T-helper 1 cell treated with Interleukin-12 subunit alpha and Interleukin-12 subunit beta and Interleukin-4 antibody, amounts not matched to agents 30 ng/mL and 1 ng/mL, for 36 hours (primary cell): ENCODE data around the gene MEGF6. TPM values are rescaled to one million over a fixed set of nuclear protein-coding genes. Genes with fewer than 3 reads are reported as not detected.

Experiments
- intact Hi-C: fragments of 100-400 bp; cut with micrococcal nuclease; formaldehyde crosslinking; loops from one replicate; pipeline ENCODE4 v1.15.1; 2024
- total RNA-seq: library from RNA; stranded (reverse); gene quantifications from 2 replicates; pipeline ENCODE4 v1.2.3, GENCODE V29; 2022

MEGF6 gene
- total RNA-seq, 1 donor from 2014 or later = 9.6 TPM

DNA sequence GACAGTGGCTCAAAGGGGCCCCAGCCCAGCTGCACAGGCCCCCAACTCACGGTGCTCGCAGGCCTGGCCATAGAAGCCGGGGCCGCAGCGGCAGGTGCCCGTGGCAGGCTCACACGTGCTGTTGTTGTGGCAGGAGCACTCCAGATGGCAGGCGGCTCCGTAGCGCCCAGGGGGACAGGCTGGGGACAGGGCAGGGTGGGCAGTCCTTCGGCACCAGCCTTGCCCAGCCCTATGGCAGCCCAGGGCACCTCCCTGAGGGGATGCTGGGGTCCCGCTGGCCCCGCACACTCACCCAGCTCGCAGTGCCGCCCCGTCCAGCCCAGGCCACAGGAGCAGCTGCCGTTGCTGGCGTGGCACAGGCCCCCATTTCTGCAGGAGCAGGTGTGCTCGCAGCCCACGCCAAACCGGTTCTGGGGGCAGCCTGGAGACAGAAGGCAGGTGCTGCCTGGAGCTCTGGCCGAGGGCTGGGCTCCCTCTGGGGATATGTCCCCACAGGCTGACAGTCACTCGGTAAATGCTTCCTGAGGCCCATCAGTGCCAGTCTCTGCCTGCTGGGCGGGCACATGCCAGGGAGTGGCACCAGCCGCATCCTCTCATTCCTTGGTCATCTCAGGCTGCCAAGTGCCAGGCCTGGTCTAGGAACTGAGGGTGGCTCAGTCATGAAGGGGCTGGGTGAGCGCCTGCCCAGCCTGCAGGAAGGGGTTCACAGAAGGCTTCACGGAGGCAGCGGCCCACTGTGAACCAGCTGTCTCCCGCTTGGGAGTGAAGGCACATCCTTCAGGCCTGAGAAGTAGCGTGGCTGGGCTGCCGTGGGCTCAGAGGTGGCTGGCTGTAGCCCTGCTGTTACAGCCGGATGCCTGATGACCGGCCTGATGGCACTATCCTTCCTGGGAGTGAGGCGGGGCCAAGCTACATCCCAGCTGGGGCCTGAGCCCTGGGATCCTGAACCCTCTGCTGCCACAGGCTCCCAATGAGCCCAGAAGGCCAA is 116.7 kb downstream of the MEGF6 start:
- intact Hi-C loops = no loop called here

DNA sequence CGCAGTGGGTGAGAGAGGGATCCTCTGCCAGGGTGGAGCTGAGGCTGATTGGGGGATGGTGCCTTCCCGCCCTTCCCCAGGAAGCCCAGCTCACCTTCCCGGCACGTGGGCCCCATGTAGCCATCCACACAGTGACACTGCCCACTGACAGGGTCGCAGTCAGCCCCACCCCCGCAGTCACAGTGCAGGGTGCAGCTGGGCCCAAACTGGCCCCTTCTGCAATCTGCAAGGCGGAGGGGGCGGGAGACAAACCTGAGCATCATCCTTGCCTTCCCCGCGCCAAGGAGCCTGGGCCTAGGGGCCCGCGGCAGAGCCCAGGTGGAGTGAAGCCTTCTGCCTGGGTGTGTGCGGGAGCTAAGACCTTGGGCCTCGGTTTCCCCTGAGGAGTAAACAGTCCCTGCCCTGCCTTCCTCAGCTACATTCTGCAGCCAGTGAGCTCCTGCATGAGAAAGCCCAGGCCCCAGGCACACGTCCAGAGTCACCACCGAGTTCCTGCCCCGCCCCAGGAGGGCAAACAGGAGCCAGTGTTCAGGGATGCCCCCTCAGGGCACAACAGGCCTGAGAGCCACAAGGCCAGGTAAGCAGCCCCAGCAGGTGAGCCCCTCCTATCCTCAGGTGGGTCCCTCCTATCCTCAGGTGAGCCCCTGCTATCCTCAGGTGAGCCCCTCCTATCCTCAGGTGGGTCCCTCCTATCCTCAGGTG is 118.6 kb downstream of the MEGF6 start:
- intact Hi-C loops = no loop called here

DNA sequence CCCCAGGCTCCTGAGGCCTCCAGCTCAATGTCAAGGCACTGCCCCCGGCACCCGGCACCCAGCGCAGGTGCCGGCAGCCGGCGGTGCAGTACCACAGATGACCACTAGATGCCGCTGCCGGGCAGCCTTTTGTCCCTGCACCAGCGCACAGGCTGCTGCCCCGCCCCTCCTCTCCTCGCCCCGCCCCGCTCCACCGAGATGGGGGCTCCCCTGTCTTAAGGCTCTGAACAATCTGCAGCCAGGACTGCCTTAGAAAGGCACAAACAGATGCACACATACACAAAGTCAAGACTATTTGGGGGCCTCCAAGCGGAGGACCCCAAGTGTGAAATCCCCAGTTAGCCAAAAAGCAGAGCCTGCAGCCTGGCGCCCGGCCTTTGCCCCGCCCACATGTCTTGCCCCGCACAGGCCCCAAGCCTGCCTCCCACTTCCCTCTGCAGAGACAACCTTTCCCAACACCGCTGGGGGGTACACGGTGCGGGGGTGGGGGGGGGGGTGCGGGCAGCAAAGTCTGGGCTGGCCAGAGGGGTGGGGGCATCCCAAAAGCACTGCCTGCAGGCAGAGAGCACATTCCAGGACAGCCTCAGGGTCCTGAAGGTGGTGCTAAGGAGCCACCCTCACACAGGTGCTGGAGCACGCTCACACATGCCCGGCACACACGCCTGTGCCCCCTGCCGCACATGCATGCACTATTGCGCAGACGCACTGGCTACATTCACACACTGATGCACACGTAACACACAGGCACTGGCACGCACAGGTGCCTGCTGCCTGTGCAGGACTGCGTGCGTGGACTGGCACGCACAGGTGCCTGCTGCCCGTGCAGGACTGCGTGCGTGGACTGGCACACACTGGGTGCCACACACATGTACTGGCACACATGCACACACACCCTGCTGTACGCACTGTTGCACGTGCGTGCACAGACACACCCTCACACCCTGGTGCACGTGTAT is 119.7 kb downstream of the MEGF6 start:
- intact Hi-C loops = loop anchor here (1.0 to 2.0 kb wide), 3 partner anchors 39 to 233 kb away; no protein-coding TSS in a partner anchor

DNA sequence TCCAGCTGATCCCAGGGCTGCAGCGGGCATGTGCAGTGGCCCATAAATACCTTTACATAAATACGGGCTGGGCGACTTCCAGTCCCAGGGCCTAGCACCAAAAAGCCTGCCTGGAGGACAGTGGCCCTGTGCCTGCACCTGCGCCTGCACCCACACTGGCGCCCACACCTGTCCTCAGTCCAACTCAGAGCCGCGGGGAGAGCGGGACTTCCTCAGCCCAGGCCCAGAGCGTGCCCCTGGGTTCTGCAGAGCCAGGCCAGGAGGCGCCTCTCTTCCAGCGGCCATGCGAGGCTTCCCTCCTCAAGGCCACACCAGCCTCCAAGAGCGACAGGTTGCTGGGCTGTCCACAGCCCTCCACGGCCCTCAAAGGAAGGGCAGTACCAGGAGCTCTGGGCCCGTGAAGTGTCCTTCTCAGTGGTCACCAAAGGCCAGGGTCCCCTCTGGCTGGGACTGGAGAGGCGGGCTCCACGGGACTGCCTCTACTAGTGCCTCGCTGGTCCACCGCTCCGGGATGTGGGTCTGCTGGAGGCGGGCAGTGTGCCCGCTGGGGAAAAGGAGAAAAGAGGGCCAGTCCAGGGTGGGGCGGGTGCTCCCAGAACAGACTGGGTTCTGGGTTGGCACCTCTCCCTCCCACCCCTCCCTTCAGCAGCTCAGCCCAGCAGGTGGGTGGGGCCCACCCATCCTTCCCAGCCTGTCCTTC is 121.1 kb downstream of the MEGF6 start:
- intact Hi-C loops = loop anchor here (2.0 kb wide), 1 partner anchor 41 kb away; no protein-coding TSS in a partner anchor

DNA sequence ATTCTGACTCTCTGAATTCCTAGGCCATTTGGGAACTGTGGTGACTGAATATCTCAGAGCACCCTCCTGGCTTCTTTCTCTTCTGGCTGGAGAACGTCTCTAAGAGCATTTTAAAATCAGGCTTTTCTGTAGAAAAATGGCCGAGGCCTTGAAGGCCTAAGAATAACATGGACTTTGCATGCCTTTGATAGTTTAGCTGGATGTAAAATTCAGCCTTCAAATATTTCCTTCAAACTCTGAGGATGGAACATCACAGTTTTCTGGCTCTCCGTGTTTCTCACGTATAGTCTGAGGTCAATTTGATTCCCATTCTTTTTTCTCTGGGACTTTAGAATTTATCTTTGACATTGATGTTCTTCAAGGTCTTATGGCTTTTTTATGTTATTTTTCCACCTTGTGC is 122.9 kb downstream of the MEGF6 start:
- intact Hi-C loops = no loop called here

DNA sequence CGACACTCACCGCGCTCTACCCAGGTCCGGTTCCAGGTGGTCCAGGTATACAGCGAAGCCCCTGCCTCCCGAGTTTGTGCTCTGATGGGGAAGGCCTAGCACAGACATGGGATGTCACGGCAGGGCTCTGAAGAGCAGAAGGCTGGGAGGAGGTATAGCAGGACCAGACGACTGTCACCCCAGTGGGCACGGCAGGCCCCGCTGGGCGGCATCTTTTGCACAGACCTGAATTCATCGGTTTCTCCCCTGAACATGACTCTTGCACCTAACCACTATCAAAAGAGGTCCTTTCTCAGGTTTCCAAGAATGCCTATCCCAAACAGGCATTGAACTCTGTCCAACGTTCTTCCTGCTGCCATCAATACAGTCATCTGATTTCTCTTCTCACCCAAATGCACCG is 126.3 kb downstream of the MEGF6 start:
- intact Hi-C loops = no loop called here

DNA sequence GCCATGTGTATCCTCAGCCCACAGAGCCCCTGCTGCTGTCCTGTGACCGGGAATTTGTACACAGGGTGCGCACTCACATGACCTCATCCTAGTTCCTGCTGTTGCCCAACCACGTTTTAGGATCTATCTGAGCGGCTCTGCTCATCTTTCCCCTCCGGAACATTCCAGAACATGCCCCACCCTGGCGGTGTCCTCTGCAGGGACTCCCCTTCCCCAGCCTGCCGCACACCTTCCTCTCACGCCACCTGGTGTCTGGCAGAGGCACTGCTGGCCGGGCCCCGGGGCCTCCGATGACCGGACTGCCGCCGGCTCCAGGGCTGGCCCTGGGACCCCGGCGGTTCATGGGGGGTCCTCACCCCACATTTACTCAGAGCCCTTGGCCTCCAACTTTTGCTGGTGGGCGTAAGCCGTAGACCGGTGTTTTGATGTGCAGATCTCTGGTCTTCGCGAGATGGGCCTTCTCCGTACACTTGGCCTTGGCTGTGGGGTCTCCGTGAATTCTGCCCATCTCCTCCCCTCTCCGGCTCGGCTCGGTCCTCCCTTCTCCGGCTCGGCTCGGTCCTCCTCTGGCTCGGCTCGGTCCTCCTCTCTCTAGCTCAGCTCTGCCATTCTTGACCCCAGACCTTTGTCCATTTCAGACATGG is 127.4 kb downstream of the MEGF6 start:
- intact Hi-C loops = loop anchor here (1.0 kb wide), 1 partner anchor 31 kb away; no protein-coding TSS in a partner anchor

DNA sequence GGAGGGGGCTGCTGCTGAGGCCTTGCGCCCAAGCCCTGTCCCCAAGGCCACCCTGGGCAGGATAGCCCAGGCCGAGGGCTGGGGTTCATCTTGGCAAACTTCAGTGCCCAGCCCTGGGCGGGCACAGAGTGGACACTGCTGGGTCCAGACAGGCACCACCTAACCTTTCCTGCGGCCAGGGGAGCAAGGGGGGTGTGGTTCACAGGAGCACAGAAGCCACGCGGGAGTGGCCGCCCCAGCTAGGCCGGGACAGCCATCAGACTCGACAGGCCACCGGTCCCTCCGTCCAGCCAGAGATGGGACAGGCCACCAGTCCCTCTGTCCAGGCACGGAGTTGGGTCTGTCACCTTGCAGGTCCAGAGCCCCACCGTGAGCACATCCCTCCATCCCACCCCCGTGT is 127.9 kb downstream of the MEGF6 start:
- intact Hi-C loops = loop anchor here (1.0 kb wide), 1 partner anchor 30 kb away; no protein-coding TSS in a partner anchor

DNA sequence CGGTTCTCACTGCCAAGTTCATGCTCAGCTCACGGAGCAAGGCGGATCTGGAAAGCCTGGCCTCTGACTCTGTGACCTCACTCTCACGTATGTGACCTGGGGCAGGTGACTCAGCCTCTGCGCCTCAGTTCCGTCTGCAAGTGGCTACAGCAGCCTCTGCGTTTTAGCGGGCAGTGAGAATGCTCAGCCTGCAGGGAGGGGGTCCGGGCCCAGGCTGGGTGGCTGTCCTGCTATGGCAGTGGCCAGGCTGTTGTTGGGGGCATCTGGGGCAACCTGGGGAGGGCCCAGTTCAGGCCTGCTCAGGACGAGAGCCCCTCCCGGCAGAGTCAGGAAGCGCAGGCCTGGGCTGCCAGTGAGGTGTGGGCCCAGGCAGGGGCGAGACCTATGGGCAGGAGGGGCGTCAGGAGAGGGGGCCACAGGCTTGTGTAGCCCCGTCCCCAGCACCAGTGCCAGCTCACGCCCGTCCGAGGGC is 128.9 kb downstream of the MEGF6 start:
- intact Hi-C loops = no loop called here

DNA sequence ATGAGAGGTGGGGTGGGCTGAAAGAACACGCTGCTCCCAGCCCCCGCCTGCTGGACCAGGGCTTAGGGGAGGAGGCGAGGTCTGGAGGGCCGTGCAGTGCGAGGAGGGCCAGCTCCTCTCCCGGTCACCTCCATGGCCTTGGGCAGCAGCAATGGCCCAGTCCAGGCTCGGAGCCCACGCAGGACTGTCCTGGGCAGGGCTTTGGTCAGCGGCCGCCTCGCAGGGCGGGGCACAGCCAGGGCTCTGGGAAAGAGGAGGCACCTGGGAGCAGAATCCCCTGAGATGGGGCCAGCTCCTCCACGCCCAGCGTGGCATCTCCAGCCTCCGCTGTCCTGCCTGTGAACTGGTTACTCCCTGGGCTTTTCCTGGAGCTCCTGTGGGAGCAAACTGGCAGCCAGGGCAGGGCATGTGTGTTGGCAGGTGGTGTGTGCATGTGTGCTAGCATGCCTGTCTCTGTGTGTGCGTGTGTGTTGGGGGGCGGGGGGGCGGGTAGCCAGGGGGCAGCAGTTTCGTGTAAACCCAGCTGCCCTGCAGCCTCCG is 129.4 kb downstream of the MEGF6 start:
- intact Hi-C loops = no loop called here

DNA sequence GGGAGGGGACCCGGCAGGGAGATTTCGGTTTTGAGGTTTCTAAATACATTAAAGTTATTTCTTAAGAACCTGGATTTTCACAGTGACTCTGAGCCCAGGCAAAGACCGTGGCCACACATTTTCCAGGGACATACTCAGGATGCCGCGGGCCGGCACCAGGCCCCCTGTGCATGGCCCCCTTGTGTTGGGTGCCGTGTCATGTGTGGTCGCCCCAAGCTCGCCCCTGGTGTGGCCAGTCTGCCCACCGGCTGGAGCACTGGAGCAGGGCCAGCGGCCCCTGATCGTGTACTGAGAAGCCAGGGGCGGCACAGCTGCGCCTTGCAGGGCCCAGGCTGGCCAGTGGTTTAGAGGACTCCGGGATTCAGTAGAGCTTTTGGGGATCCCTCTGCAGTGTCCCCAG is 130.3 kb downstream of the MEGF6 start:
- intact Hi-C loops = no loop called here

DNA sequence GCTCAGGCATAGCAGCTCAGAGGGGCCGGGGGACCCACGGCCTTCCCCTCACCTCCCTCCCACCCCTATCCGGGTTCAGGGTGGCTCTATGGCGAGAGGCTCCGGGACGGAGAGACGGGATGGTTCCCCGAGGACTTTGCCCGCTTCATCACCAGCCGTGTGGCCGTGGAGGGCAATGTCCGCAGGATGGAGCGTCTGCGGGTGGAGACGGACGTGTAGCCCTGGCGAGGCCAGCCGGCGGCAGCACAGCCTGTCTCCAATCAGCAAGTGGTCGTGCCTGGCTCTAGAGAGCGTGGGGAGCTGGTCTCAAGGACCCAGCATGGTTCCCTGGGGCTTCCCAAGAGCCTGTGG is 131.0 kb downstream of the MEGF6 start:
- intact Hi-C loops = no loop called here

DNA sequence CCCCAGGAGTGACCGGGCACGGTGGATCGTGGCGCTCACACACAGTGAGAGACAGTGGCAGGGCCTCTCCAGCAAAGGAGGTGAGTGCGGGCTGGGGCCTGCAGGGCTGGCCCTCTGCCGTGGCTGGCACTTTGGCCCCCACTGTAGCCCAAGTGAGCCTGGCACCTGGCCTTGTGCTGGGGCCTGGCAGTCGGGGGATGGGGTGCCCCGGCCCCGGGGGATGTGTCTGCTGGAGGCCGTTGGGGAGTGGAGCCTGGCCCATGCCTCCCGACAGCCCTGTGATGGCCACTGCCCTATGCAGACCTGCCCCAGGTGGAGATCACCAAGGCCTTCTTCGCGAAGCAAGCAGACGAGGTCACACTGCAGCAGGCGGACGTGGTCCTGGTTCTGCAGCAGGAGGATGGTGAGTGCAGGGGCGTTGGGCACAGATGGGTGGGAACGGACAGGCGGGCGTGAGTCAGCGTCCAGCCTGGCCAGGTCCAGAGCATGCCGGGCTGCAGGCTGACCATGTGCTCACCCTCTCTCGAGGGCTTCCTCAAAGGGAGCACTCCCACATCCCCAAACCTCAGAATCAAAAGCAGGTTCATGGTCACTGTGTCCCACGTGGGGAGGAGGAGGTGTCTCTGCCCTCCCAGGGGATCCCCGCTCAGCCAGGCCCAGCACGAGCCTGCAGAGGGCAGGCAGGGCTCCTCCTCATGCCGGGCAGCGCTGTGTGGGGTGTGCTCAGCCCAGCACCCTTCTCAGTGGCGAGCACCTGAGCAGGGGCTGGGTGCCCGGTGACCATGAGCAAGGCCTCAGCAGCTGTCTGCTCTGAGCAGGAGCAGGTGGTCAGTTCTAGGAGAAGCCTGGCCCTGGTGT is 131.6 kb downstream of the MEGF6 start:
- intact Hi-C loops = no loop called here

DNA sequence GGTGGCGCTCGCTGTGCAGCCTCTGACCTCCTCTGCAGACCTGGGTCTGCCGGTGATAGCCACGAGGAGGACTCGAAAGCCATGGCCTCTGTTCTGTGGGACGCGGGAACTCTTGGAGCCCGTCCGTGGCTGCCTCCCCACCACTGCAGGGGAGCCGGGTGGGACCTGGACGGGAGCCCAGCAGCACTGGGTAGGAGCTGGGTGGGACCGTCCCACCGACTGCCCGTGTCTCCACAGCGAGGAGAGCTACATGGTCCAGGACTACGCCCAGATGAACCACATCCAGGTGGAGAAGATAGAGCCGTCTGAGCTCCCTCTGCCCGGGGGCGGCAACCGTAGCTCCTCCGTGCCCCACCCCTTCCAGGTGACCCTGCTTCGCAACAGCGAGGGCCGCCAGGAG is 133.1 kb downstream of the MEGF6 start:
- intact Hi-C loops = no loop called here

DNA sequence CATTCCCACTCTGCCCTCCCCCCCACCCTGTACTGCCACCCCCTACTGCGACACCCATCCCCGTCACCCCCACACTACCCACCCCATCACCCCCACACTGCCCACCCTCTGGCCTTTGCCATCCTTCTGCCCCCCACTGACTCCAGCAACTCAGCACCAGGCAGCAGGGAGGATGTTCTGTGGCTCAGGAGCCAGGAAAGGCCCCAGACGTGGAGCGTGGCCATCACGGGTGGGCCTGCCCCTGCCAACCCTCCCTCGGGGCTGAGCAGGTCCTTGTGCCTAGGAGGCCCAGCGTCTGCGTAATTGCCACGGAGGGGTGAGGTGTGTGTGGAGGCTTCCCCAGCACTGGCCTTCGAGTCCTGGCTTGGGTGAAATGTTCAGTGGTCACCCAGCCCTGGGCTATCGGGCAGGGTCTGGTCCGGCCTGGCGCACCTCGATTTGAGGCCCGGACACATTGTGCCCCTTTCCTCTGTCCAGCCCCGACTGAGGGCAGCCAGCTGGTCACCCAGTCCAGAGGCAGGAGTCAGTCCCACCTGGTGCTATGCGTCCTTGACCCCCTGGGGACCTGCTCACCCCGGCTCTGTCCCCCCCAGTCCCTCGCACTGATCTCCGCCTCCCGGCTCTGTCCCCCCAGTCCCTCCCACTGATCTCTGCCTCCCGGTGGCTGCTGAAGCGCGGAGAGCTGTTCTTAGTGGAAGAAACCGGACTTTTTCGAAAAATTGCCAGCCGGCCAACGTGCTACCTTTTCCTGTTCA is 133.9 kb downstream of the MEGF6 start:
- intact Hi-C loops = no loop called here

DNA sequence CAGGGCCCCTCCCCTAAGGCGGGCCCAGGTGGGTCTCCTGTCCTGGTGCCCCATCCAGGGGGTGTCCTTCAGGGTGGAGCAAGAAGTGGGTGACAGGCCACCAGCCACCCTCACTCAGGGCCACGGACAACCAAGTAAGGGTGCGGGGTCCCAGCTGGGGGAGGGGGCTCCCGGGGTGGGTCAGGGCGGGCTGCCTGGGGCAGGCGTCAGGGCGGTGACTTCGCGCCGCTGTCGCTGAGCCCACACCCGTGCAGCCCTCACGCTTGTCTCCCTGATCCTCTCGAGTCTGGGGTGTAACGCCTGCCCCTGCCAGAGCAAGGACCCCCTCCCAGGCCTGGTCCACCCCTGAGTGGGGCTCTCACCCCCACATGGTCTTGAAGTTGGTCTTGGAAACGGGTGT is 134.6 kb downstream of the MEGF6 start:
- intact Hi-C loops = no loop called here

DNA sequence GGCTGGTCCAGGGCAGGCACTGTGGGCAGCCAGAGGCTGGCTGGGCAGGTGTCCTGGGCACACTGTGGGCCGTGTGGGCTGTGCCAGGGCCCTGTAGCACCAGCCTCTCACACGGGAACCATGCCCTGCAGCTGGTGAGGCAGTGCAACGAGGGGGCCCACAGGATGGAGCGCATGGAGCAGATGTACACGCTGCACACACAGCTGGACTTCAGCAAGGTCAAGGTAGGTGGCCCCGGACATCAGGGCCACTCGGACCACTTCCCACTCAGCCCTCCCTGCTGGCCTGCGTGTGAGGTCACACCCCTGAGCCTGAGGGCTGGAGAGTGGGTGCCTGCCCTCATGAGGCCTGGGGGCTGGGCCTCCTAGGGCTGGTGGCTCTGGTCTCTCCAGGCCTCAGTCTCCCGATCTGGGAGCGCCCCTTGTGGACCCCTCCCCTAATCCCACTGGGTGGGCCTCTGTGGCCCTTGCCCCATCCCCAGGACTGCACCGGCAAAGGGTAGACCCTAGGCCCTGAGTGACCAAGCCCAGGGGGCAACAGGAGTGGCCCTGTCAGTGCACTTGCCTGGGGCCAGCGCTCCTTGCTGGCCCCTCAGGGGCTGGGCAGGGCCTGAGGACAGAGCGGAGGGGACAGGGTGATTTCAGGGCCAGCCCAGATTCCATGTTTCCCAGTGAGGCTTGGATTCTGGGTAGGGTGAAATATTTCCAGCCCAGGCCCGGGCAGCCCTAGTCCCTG is 135.3 kb downstream of the MEGF6 start:
- intact Hi-C loops = no loop called here
